Mucosa of rectum (tissue), 2 donors: ENCODE results near the gene ATP10A.
"Not testable (repeated sequence)": the region's sequence is repeated elsewhere in the genome, so short reads cannot be mapped to it uniquely, and the experiment has no call there.

ENCODE experiments used
- H3K27ac ChIP-seq, 2 donors: one replicate each; pipeline ENCODE4 v1.7.0; 2013; ENCODE audit warnings: inconsistent platforms in 2 of 2, low read depth in 2 of 2, low read length in 2 of 2
- H3K27me3 ChIP-seq, 2 donors: one replicate each; pipeline ENCODE4 v1.7.0; 2013; ENCODE audit warnings: low read length in 2 of 2; ENCODE audit not compliant: control insufficient read depth in 2 of 2, insufficient read depth in 2 of 2
- H3K36me3 ChIP-seq, 2 donors: one replicate each; pipeline ENCODE4 v1.7.0; 2013; ENCODE audit warnings: low read length in 2 of 2; ENCODE audit not compliant: control insufficient read depth in 2 of 2, insufficient read depth in 2 of 2
- H3K4me1 ChIP-seq, 2 donors: one replicate each; pipeline ENCODE4 v1.7.0; 2013; ENCODE audit warnings: low read length in 2 of 2, mild to moderate bottlenecking in 1 of 2; ENCODE audit not compliant: control insufficient read depth in 2 of 2, insufficient read depth in 2 of 2
- H3K4me3 ChIP-seq, 2 donors: one replicate each; pipeline ENCODE4 v1.7.0; 2013; ENCODE audit warnings: low read length in 2 of 2
- H3K9ac ChIP-seq, 2 donors: one replicate each; pipeline ENCODE4 v1.7.0; 2013; ENCODE audit warnings: low read length in 2 of 2, low read depth in 1 of 2, mild to moderate bottlenecking in 1 of 2
- H3K9me3 ChIP-seq, 2 donors: one replicate each; pipeline ENCODE4 v1.7.0; 2013; ENCODE audit warnings: low read length in 2 of 2; ENCODE audit not compliant: control insufficient read depth in 2 of 2
- donor health status: healthy.
- donor health status: Normal muscosa, but diverticular disease.

ATP10A gene

GRCh38 chr15:25778161-25778560, 85.0 kb downstream of the ATP10A start:
- Histone ChIP-seq H3K4me3 (no peak overlapping the region), H3K36me3 (no peaks in the 10 kb centered on the region), H3K9me3 (no peaks in the 10 kb centered on the region), H3K27me3 (no peaks in the 10 kb centered on the region), H3K27ac (no peak overlapping the region), H3K4me1 (no peaks in the 10 kb centered on the region), H3K9ac (no peak overlapping the region)

- H3K27me3 ChIP-seq: no peaks in the 10 kb centered on the region
- H3K36me3 ChIP-seq: no peaks in the 10 kb centered on the region
- H3K4me3 ChIP-seq: no peak overlapping the region
- no peak overlapping the region for H3K9ac ChIP-seq
- no peaks in the 10 kb centered on the region for H3K9me3 ChIP-seq
- H3K27ac ChIP-seq: no peak overlapping the region
- H3K4me1 ChIP-seq: no peaks in the 10 kb centered on the region
Measured at GRCh38 chr15:25777037-25777436, 86.1 kb downstream of the ATP10A start.

- no peak overlapping the region for H3K27ac ChIP-seq
- H3K9me3 ChIP-seq: no peaks in the 10 kb centered on the region
- H3K27me3 ChIP-seq: no peaks in the 10 kb centered on the region
- no peaks in the 10 kb centered on the region for H3K4me1 ChIP-seq
- no peak overlapping the region for H3K4me3 ChIP-seq
- no peak overlapping the region for H3K9ac ChIP-seq
- H3K36me3 ChIP-seq: no peaks in the 10 kb centered on the region
Measured at GRCh38 chr15:25776071-25776746, 86.9 kb downstream of the ATP10A start.

GRCh38 chr15:25775317-25775912, 87.7 kb downstream of the ATP10A start:
- H3K4me1 ChIP-seq: no peaks in the 10 kb centered on the region

GRCh38 chr15:25774871-25775270, 88.3 kb downstream of the ATP10A start:
- Histone ChIP-seq H3K9me3 (no peaks in the 10 kb centered on the region), H3K27me3 (no peaks in the 10 kb centered on the region), H3K4me3 (no peak overlapping the region), H3K9ac (no peak overlapping the region), H3K36me3 (no peaks in the 10 kb centered on the region), H3K4me1 (no peaks in the 10 kb centered on the region), H3K27ac (no peak overlapping the region)

More at GRCh38 chr15:25775317-25775912, 87.7 kb downstream of the ATP10A start:
- no peaks in the 10 kb centered on the region for H3K27me3 ChIP-seq
- no peak overlapping the region for H3K9ac ChIP-seq
- H3K9me3 ChIP-seq: no peaks in the 10 kb centered on the region
- no peak overlapping the region for H3K4me3 ChIP-seq
- H3K36me3 ChIP-seq: no peaks in the 10 kb centered on the region
- H3K27ac ChIP-seq: no peak overlapping the region

- Histone ChIP-seq H3K27me3 (no peaks in the 10 kb centered on the region), H3K4me1 (no peaks in the 10 kb centered on the region), H3K4me3 (no peak overlapping the region), H3K9me3 (no peaks in the 10 kb centered on the region), H3K36me3 (no peaks in the 10 kb centered on the region), H3K27ac (no peak overlapping the region), H3K9ac (no peak overlapping the region)
Measured at GRCh38 chr15:25773248-25773647, 89.9 kb downstream of the ATP10A start.

- no peaks in the 10 kb centered on the region for H3K36me3 ChIP-seq
Measured at GRCh38 chr15:25772500-25772899, 90.6 kb downstream of the ATP10A start.

GRCh38 chr15:25771736-25772135, 91.4 kb downstream of the ATP10A start:
- H3K4me1 ChIP-seq, H3K27me3 ChIP-seq, H3K9me3 ChIP-seq, H3K9ac ChIP-seq, H3K4me3 ChIP-seq, H3K36me3 ChIP-seq, H3K27ac ChIP-seq: not testable (repeated sequence)

More at GRCh38 chr15:25772500-25772899, 90.6 kb downstream of the ATP10A start:
- no peaks in the 10 kb centered on the region for H3K4me1 ChIP-seq
- no peak overlapping the region for H3K27ac ChIP-seq
- H3K27me3 ChIP-seq: no peaks in the 10 kb centered on the region
- H3K4me3 ChIP-seq: no peak overlapping the region
- no peak overlapping the region for H3K9ac ChIP-seq
- H3K9me3 ChIP-seq: no peaks in the 10 kb centered on the region

GRCh38 chr15:25771338-25771706, 91.8 kb downstream of the ATP10A start:
- Histone ChIP-seq H3K4me3 (no peak overlapping the region), H3K9me3 (no peaks in the 10 kb centered on the region), H3K4me1 (no peaks in the 10 kb centered on the region), H3K27ac (no peak overlapping the region), H3K36me3 (no peaks in the 10 kb centered on the region), H3K27me3 (no peaks in the 10 kb centered on the region), H3K9ac (no peak overlapping the region)

- H3K4me1 ChIP-seq: no peaks in the 10 kb centered on the region
- H3K27me3 ChIP-seq: no peaks in the 10 kb centered on the region
- H3K9ac ChIP-seq: no peak overlapping the region
- no peak overlapping the region for H3K27ac ChIP-seq
- H3K4me3 ChIP-seq: no peak overlapping the region
- H3K36me3 ChIP-seq: no peaks in the 10 kb centered on the region
- H3K9me3 ChIP-seq: no peaks in the 10 kb centered on the region
Measured at GRCh38 chr15:25770618-25771337, 92.3 kb downstream of the ATP10A start.
